SK-N-SH (cell line): ENCODE data around the gene CUEDC2.
A peak's percentile ranks its signal among the peaks of the same experiment; 100 is the strongest.

Experiments
- CHD2 ChIP-seq: fragments of 150-350 bp; IDR thresholded peaks from 2 replicates; pipeline ENCODE4 v1.6.1; 2018; ENCODE audit warnings: low read length; ENCODE audit not compliant: partially characterized antibody
- CTCF ChIP-seq: fragments of 200-600 bp; sonication (generic); IDR thresholded peaks from 2 replicates; pipeline ENCODE4 v1.6.1; 2017; ENCODE audit warnings: antibody characterized with exemption, mild to moderate bottlenecking, moderate library complexity
- GABPA ChIP-seq: IDR thresholded peaks from 2 replicates; pipeline ENCODE4 v1.4.0; 2012; ENCODE audit warnings: low read depth, mild to moderate bottlenecking
- POLR2AphosphoS5 ChIP-seq: IDR thresholded peaks from 2 replicates; pipeline ENCODE4 v1.6.1; 2012; ENCODE audit warnings: low read depth, low read length
- RAD21 ChIP-seq: IDR thresholded peaks from 2 replicates; pipeline ENCODE4 v1.6.1; 2012; ENCODE audit warnings: mild to moderate bottlenecking, low read length
- REST ChIP-seq: IDR thresholded peaks from 2 replicates; pipeline ENCODE4 v1.6.1; 2012; ENCODE audit warnings: mild to moderate bottlenecking, low read depth, low read length, moderate library complexity
- RFX5 ChIP-seq: IDR thresholded peaks from 2 replicates; pipeline ENCODE4 v1.6.1; 2012; ENCODE audit warnings: mild to moderate bottlenecking, improper control_type of control experiment, low read length
- TAF1 ChIP-seq: IDR thresholded peaks from 2 replicates; pipeline ENCODE4 v1.6.1; 2012; ENCODE audit warnings: low read depth, mild to moderate bottlenecking, low read length, moderate library complexity, borderline replicate concordance
- YY1 ChIP-seq: IDR thresholded peaks from 2 replicates; pipeline ENCODE4 v1.4.0; 2012; ENCODE audit warnings: low read depth, mild to moderate bottlenecking
- ZBTB33 ChIP-seq: IDR thresholded peaks from 2 replicates; pipeline ENCODE4 v1.4.0; 2012; ENCODE audit warnings: low read depth, borderline replicate concordance

- TF ChIP-seq REST, result no peak
- TF ChIP-seq TAF1, result 0 out of 2 replicates have a peak, but pooled peaks have one; percentile 16
- no peak for TF ChIP-seq ZBTB33
- TF ChIP-seq GABPA, result no peak
- TF ChIP-seq CTCF, result no peak
- TF ChIP-seq POLR2AphosphoS5, result peak; percentile 49; the same call in 1 of the 2 replicates
- no peak for TF ChIP-seq RFX5
- TF ChIP-seq RAD21, result no peak
- no peak for TF ChIP-seq CHD2
- no peak for TF ChIP-seq YY1
Measured at GRCh38 chr10:102450374-102451104, 18.2 kb upstream of the CUEDC2 start.
